RWPE2 (cell line): ENCODE measurements around the gene EEF2KMT.
A peak's percentile ranks its signal among the peaks of the same experiment; 100 is the strongest.
"Not testable (repeated sequence)": the region's sequence is repeated elsewhere in the genome, so short reads cannot be mapped to it uniquely, and the experiment has no call there.

ENCODE experiments used
- ATAC-seq: fragments of 200-7000 bp; cut with Tn5 transposase; 3 replicates; pipeline ENCODE4 v1.9.1; 2021; ENCODE audit warnings: low read depth
- DNase-seq: peaks from one replicate; pipeline ENCODE4 v3.0.0-alpha.2; 2020; ENCODE audit warnings: low spot score
- H3K27ac ChIP-seq: fragments of 450-650 bp; 2 replicates; pipeline ENCODE4 v1.5.1; 2017; ENCODE audit warnings: mild to moderate bottlenecking; ENCODE audit not compliant: poor library complexity, severe bottlenecking
- H3K27me3 ChIP-seq: fragments of 250-450 bp; sonication (Bioruptor Pico); 2 replicates; pipeline ENCODE4 v1.5.1; 2021; ENCODE audit warnings: mild to moderate bottlenecking, moderate library complexity; ENCODE audit not compliant: insufficient read depth, poor library complexity, severe bottlenecking
- H3K36me3 ChIP-seq: fragments of 250-450 bp; sonication (Bioruptor Pico); 2 replicates; pipeline ENCODE4 v1.5.1; 2020; ENCODE audit warnings: low read depth, mild to moderate bottlenecking, moderate library complexity
- H3K4me1 ChIP-seq: fragments of 250-450 bp; sonication (Bioruptor Pico); 2 replicates; pipeline ENCODE4 v1.5.1; 2021; ENCODE audit warnings: mild to moderate bottlenecking, moderate library complexity; ENCODE audit not compliant: insufficient read depth, poor library complexity, severe bottlenecking
- H3K4me3 ChIP-seq: fragments of 250-450 bp; sonication (Bioruptor Pico); 2 replicates; pipeline ENCODE4 v1.5.1; 2021; ENCODE audit warnings: mild to moderate bottlenecking, moderate library complexity; ENCODE audit not compliant: severe bottlenecking
- H3K9me3 ChIP-seq: fragments of 250-450 bp; sonication (Bioruptor Pico); 2 replicates; pipeline ENCODE4 v1.5.1; 2021; ENCODE audit warnings: mild to moderate bottlenecking, moderate library complexity; ENCODE audit not compliant: severe bottlenecking
- CTCF ChIP-seq: fragments of 450-650 bp; IDR thresholded peaks from one replicate; pipeline ENCODE4 v1.5.1; 2017; ENCODE audit warnings: mild to moderate bottlenecking, moderate library complexity; ENCODE audit not compliant: poor library complexity, severe bottlenecking

The EEF2KMT gene

GRCh38 chr16:5084802-5085201 is 12.8 kb downstream of the EEF2KMT start:
- not testable (repeated sequence) for H3K36me3 ChIP-seq, ATAC-seq, H3K27me3 ChIP-seq, DNase-seq, H3K27ac ChIP-seq, H3K4me1 ChIP-seq, H3K9me3 ChIP-seq, H3K4me3 ChIP-seq
- TF ChIP-seq CTCF = peak; percentile 52

GRCh38 chr16:5084099-5084731 is 13.4 kb downstream of the EEF2KMT start:
- not testable (repeated sequence) for H3K4me1 ChIP-seq, ATAC-seq, H3K27me3 ChIP-seq, DNase-seq, H3K4me3 ChIP-seq, H3K9me3 ChIP-seq, H3K27ac ChIP-seq, H3K36me3 ChIP-seq

GRCh38 chr16:5083646-5084045 is 13.9 kb downstream of the EEF2KMT start:
- DNase-seq, H3K4me1 ChIP-seq, H3K27ac ChIP-seq, H3K27me3 ChIP-seq, H3K4me3 ChIP-seq, H3K9me3 ChIP-seq, ATAC-seq: not testable (repeated sequence)
- peaks cover 13% of the 10 kb centered on the region; the same call in 1 of the 2 replicates for H3K36me3 ChIP-seq

GRCh38 chr16:5080996-5081395 is 16.6 kb downstream of the EEF2KMT start:
- ATAC-seq, H3K4me3 ChIP-seq, H3K4me1 ChIP-seq, DNase-seq, H3K27ac ChIP-seq, H3K27me3 ChIP-seq, H3K9me3 ChIP-seq: not testable (repeated sequence)
- peaks cover 25% of the 10 kb centered on the region for H3K36me3 ChIP-seq

GRCh38 chr16:5080461-5080860 is 17.1 kb downstream of the EEF2KMT start:
- DNase-seq, H3K4me1 ChIP-seq, ATAC-seq, H3K9me3 ChIP-seq, H3K27me3 ChIP-seq, H3K4me3 ChIP-seq, H3K27ac ChIP-seq: not testable (repeated sequence)
- H3K36me3 ChIP-seq = peaks cover 30% of the 10 kb centered on the region

- Histone ChIP-seq H3K4me1 (no peaks in the 10 kb centered on the region), H3K4me3 (no peak overlapping the region), H3K36me3 (peaks cover 40% of the 10 kb centered on the region), H3K9me3 (no peaks in the 10 kb centered on the region), H3K27ac (no peak overlapping the region), H3K27me3 (no peaks in the 10 kb centered on the region)
- TF ChIP-seq CTCF = no peak
- ATAC-seq (no peak), DNase-seq (no peak)
These were observed 19.0 kb downstream of the EEF2KMT start for GRCh38 chr16:5078626-5079025.

GRCh38 chr16:5077304-5077703 is 20.3 kb downstream of the EEF2KMT start:
- no peaks in the 10 kb centered on the region for H3K9me3 ChIP-seq
- no peak overlapping the region for H3K4me3 ChIP-seq
- peaks cover 50% of the 10 kb centered on the region for H3K36me3 ChIP-seq
- peaks cover 3% of the 10 kb centered on the region for H3K4me1 ChIP-seq
- no peak for TF ChIP-seq CTCF
- DNase-seq = no peak
- no peaks in the 10 kb centered on the region for H3K27me3 ChIP-seq
- no peak for ATAC-seq
- H3K27ac ChIP-seq = no peak overlapping the region
